GM12872 (cell line): ENCODE data around the gene TMCC2.

Experiments
- CTCF ChIP-seq: IDR thresholded peaks from 3 replicates; pipeline ENCODE4 v1.5.1; 2011; ENCODE audit warnings: low read depth, mild to moderate bottlenecking, low read length, moderate library complexity; ENCODE audit not compliant: insufficient read depth

The TMCC2 gene

GRCh38 chr1:205310976-205311704, 83.4 kb downstream of the TMCC2 start:
- no peak for TF ChIP-seq CTCF

DNA sequence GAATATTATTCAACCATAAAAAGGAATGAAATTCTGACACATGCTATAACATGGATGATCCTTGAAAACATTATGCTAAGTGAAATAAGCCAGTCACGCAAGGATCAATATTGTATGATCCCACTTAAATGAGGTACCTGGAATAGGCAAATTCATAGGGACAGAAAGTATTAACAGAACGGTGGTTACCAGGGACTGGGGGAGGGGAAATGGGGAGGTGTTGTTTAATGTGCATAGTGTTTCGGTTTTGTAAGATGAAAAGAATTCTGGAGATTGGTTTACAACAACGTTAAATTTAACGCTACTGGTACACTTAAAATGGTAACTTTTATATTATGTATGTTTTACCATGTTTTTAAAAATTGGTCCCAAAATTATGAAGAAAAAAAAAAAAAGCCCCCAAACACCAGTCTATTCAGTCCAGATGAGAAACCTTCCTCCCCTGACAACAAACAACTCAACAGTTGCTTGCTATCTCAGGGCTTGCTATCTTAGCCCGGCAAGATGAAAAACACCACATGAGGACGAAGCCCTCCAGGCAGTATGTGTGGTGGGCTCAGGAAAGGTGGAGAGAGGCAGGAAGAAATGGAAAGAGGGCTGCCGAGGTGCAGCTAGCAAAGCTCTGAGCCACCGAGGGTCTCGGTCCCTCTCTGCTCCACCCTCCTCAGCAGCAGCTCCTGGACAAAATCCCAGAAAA, 85.3 kb downstream of the TMCC2 start:
- no peak for TF ChIP-seq CTCF

DNA sequence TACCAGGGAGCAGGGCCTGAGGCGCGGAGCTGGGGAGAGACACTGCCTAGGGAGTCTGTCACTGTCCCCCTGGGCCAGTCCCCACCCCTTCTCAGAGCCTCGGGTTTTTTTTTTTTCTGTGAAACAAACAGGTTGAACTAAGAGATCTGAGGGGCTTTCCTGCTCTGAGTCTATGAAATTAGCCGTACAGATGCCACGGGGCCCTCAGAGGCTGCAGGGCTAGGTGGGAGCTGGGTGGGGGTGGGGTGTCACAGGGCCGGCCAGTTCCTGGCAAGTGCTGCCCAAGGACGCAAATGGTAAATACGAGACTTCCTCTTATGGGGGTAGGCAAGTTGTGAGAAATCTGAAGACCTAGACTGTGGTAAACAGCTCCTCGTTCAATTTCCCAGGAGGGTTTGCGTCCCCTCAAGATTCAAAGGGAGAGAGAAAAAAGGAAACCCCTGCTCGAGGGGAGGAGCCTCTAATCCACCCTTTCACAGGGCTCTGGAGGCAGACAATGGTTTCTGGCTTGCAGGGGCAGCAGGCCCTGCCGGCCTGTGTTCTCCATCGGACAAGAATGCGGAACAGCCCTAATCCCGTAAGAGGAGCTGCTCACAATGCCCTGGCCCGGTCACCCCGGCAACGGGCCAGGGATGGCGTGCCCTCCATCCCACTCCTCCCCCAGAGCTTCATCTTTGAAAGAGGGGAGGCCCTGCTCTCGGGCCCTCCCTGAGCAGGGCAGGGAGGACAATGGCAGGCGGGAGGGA, 86.0 kb downstream of the TMCC2 start:
- TF ChIP-seq CTCF: no peak

DNA sequence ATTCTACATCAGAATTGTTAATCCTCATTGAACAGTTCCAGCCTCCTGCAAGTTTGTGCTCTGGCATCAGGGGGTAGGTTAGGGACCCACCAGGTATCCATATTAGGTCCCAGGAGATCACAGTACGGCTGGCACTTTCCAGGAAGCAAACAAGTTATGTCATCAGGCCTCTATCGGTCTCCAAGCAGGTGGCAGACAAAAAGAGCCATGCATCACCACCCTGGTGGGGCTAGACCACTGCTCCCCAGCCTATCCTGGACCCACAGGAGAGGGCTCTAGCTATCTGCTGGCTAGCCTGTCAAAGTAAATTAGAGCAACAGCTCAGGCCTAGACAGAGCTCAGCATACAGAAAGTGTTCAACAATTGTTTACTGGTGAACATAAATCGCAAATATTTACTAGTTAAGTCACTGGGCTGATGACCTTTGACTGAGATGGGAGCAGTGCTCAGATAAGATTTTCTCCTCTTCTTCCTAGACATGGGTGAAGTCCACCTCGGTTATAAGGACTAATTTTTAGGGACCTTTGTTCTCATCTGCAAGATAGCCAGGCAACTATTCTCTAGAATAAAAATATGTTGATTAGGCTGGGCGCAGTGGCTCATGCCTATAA, 87.4 kb downstream of the TMCC2 start:
- no peak for TF ChIP-seq CTCF

- no peak for TF ChIP-seq CTCF
Observed at GRCh38 chr1:205316161-205316566, 88.4 kb downstream of the TMCC2 start.

GRCh38 chr1:205317311-205317917, 89.7 kb downstream of the TMCC2 start:
- no peak for TF ChIP-seq CTCF
